Neural cell (in vitro differentiated cells): ENCODE data around the gene TTLL5. TPM values are rescaled to one million over a fixed set of nuclear protein-coding genes. Genes with fewer than 3 reads are reported as not detected.

ENCODE experiments used
- H2AFZ ChIP-seq: fragments of 200-600, 300-800 bp; sonication (generic), shearing (Covaris generic); 2 replicates; pipeline ENCODE4 v1.6.0; 2014; ENCODE audit warnings: low read depth, mild to moderate bottlenecking, antibody characterized with exemption, low read length, moderate library complexity
- H3F3A ChIP-seq: fragments of 200-600 bp; shearing (Covaris generic); 2 replicates; pipeline ENCODE4 v1.6.1; 2016; ENCODE audit warnings: mild to moderate bottlenecking, moderate library complexity, mixed read lengths, antibody characterized with exemption, low read length; ENCODE audit not compliant: insufficient read depth, poor library complexity, severe bottlenecking
- H3K27ac ChIP-seq: fragments of 200-600, 300-800 bp; sonication (generic), shearing (Covaris generic); 2 replicates; pipeline ENCODE4 v1.5.1; 2014; ENCODE audit warnings: mild to moderate bottlenecking, low read length, moderate library complexity
- H3K27me3 ChIP-seq: fragments of 300-800, 200-600 bp; sonication (generic), shearing (Covaris generic); 2 replicates; pipeline ENCODE4 v1.6.0; 2014; ENCODE audit warnings: mild to moderate bottlenecking, low read depth, low read length, moderate library complexity; ENCODE audit not compliant: insufficient read depth
- H3K36me3 ChIP-seq: fragments of 300-800, 200-600 bp; sonication (generic), shearing (Covaris generic); 2 replicates; pipeline ENCODE4 v1.5.1; 2014; ENCODE audit warnings: mild to moderate bottlenecking, antibody characterized with exemption, low read length, moderate library complexity; ENCODE audit not compliant: insufficient read depth
- H3K4me2 ChIP-seq: fragments of 300-800, 200-600 bp; sonication (generic), shearing (Covaris generic); 2 replicates; pipeline ENCODE4 v1.6.0; 2014; ENCODE audit warnings: mild to moderate bottlenecking, low read length
- H3K4me3 ChIP-seq: fragments of 300-800, 200-600 bp; sonication (generic), shearing (Covaris generic); 2 replicates; pipeline ENCODE4 v1.5.1; 2014; ENCODE audit warnings: mild to moderate bottlenecking, low read length, moderate library complexity
- H3K79me2 ChIP-seq: fragments of 200-600 bp; shearing (Covaris generic); replicated peaks from 2 replicates; pipeline ENCODE4 v1.6.0; 2014; ENCODE audit warnings: mild to moderate bottlenecking, low read length, moderate library complexity; ENCODE audit not compliant: insufficient read depth
- H3K9ac ChIP-seq: fragments of 300-800, 200-600 bp; sonication (generic), shearing (Covaris generic); 2 replicates; pipeline ENCODE4 v1.6.1; 2016; ENCODE audit warnings: mild to moderate bottlenecking, low read length, mixed read lengths
- H3K9me2 ChIP-seq: fragments of 200-600 bp; shearing (Covaris generic); 2 replicates; pipeline ENCODE4 v1.6.1; 2016; ENCODE audit warnings: mild to moderate bottlenecking, low read length, mixed read lengths; ENCODE audit not compliant: insufficient read depth
- H3K9me3 ChIP-seq: fragments of 200-600, 300-800 bp; sonication (generic), shearing (Covaris generic); 2 replicates; pipeline ENCODE4 v1.6.1; 2016; ENCODE audit warnings: mild to moderate bottlenecking, mixed run types, low read length, moderate library complexity, mixed read lengths
- H4K20me1 ChIP-seq: fragments of 200-600 bp; shearing (Covaris generic); 2 replicates; pipeline ENCODE4 v1.6.1; 2016; ENCODE audit warnings: mild to moderate bottlenecking, mixed run types; ENCODE audit not compliant: insufficient read depth
- CTCF ChIP-seq: fragments of 450-650 bp; IDR thresholded peaks from 2 replicates; pipeline ENCODE4 v1.5.1; 2014; ENCODE audit warnings: antibody characterized with exemption, mild to moderate bottlenecking, moderate library complexity; ENCODE audit not compliant: poor library complexity, severe bottlenecking
- EP300 ChIP-seq: fragments of 450-650 bp; conservative IDR thresholded peaks from 2 replicates; pipeline ENCODE4 v1.6.1; 2014; ENCODE audit warnings: antibody characterized with exemption, mild to moderate bottlenecking, moderate library complexity; ENCODE audit not compliant: poor library complexity, severe bottlenecking
- EZH2 ChIP-seq: fragments of 200-600, 300-800 bp; shearing (Covaris generic), sonication (generic); IDR thresholded peaks from 2 replicates; pipeline ENCODE4 v1.6.1; 2014; ENCODE audit warnings: antibody characterized with exemption, low read length, borderline replicate concordance, mild to moderate bottlenecking; ENCODE audit not compliant: insufficient read depth, poor library complexity, severe bottlenecking
- MXI1 ChIP-seq: fragments of 450-650 bp; conservative IDR thresholded peaks from 2 replicates; pipeline ENCODE4 v1.6.1; 2014; ENCODE audit warnings: antibody characterized with exemption, mild to moderate bottlenecking; ENCODE audit not compliant: poor library complexity, severe bottlenecking
- POLR2AphosphoS5 ChIP-seq: IDR thresholded peaks from 2 replicates; pipeline ENCODE4 v1.6.1; 2012
- RAD21 ChIP-seq: fragments of 450-650 bp; conservative IDR thresholded peaks from 2 replicates; pipeline ENCODE4 v1.6.1; 2014; ENCODE audit warnings: antibody characterized with exemption, mild to moderate bottlenecking, moderate library complexity
- REST ChIP-seq: IDR thresholded peaks from 2 replicates; pipeline ENCODE4 v1.6.1; 2012; ENCODE audit warnings: borderline replicate concordance
- SMC3 ChIP-seq: fragments of 450-650 bp; conservative IDR thresholded peaks from 2 replicates; pipeline ENCODE4 v1.6.1; 2014; ENCODE audit warnings: antibody characterized with exemption, mild to moderate bottlenecking, moderate library complexity; ENCODE audit not compliant: poor library complexity
- TAF1 ChIP-seq: IDR thresholded peaks from 2 replicates; pipeline ENCODE4 v1.6.1; 2012; ENCODE audit warnings: low read depth
- polyA plus RNA-seq: library from polyadenylated mRNA; depleted of rRNA; stranded (reverse); fragments of >200 nt; gene quantifications from 2 replicates; pipeline ENCODE4 v1.2.3, GENCODE V29; 2014

The TTLL5 gene
- polyA plus RNA-seq, 1 donor from 2014 or later, result 8.2 TPM

GRCh38 chr14:75860561-75861160 lies 199.6 kb downstream of the TTLL5 start:
- Histone ChIP-seq H3K4me3 (no peak overlapping the region), H3K79me2 (no peaks in the 10 kb centered on the region), H2AFZ (no peak overlapping the region), H3K36me3 (no peaks in the 10 kb centered on the region), H3K9me3 (no peaks in the 10 kb centered on the region), H3K4me2 (no peak overlapping the region), H3K9ac (no peak overlapping the region), H3K27me3 (no peaks in the 10 kb centered on the region), H4K20me1 (no peaks in the 10 kb centered on the region), H3F3A (no peaks in the 10 kb centered on the region), H3K9me2 (no peaks in the 10 kb centered on the region), H3K27ac (no peak overlapping the region)
- no peak for TF ChIP-seq MXI1
- no peak for TF ChIP-seq RAD21

- H3K27ac ChIP-seq, result no peak overlapping the region
- no peak overlapping the region for H3K9ac ChIP-seq
- H4K20me1 ChIP-seq, result no peaks in the 10 kb centered on the region
- no peak overlapping the region for H3K4me2 ChIP-seq
- no peak overlapping the region for H3K4me3 ChIP-seq
- H3K9me3 ChIP-seq, result no peaks in the 10 kb centered on the region
- no peak overlapping the region for H2AFZ ChIP-seq
- H3K79me2 ChIP-seq, result no peaks in the 10 kb centered on the region
- no peaks in the 10 kb centered on the region for H3K9me2 ChIP-seq
- H3K36me3 ChIP-seq, result no peaks in the 10 kb centered on the region
- no peak for TF ChIP-seq TAF1
- TF ChIP-seq EZH2, result no peak
- TF ChIP-seq POLR2AphosphoS5, result no peak
- no peak for TF ChIP-seq SMC3
- no peak for TF ChIP-seq RAD21
- no peak for TF ChIP-seq CTCF
- TF ChIP-seq MXI1, result no peak
- no peak for TF ChIP-seq REST
- TF ChIP-seq EP300, result no peak
- H3F3A ChIP-seq, result no peaks in the 10 kb centered on the region
- no peaks in the 10 kb centered on the region for H3K27me3 ChIP-seq
These were observed 200.1 kb downstream of the TTLL5 start for GRCh38 chr14:75861161-75861621.
